ENCODE measurements around the gene SIPA1L3.

SIPA1L3 gene

GRCh38 chr19:38168637-38169036, 261.6 kb downstream of the SIPA1L3 start:
- no peak for DNase-seq (ENCODE audit: low read depth)
- TF ChIP-seq CTCF (conservative IDR thresholded peaks at IDR 0.05; ENCODE audit: low read depth, low read length) = no peak
- H3K4me3 ChIP-seq (ENCODE audit: low read depth, low read length) = no peak overlapping the region

- TF ChIP-seq CTCF (conservative IDR thresholded peaks at IDR 0.05; ENCODE audit: low read depth, low read length) = no peak
- DNase-seq (ENCODE audit: low read depth) = no peak
- H3K4me3 ChIP-seq (ENCODE audit: low read depth, low read length) = no peak overlapping the region
Observed at GRCh38 chr19:38170334-38170733, 263.3 kb downstream of the SIPA1L3 start.

- DNase-seq (ENCODE audit: low read depth) = no peak
- H3K4me3 ChIP-seq (ENCODE audit: low read depth, low read length) = no peak overlapping the region
- no peak for TF ChIP-seq CTCF (conservative IDR thresholded peaks at IDR 0.05; ENCODE audit: low read depth, low read length)
Observed at GRCh38 chr19:38172001-38172400, 265.0 kb downstream of the SIPA1L3 start.

GRCh38 chr19:38173291-38174041, 266.5 kb downstream of the SIPA1L3 start:
- TF ChIP-seq CTCF (conservative IDR thresholded peaks at IDR 0.05; ENCODE audit: low read depth, low read length) = no peak
- no peak for DNase-seq (ENCODE audit: low read depth)
- H3K4me3 ChIP-seq (ENCODE audit: low read depth, low read length) = no peak overlapping the region

- no peak overlapping the region for H3K4me3 ChIP-seq (ENCODE audit: low read depth, low read length)
- no peak for TF ChIP-seq CTCF (conservative IDR thresholded peaks at IDR 0.05; ENCODE audit: low read depth, low read length)
- DNase-seq (ENCODE audit: low read depth) = no peak
Observed at GRCh38 chr19:38175422-38175821, 268.4 kb downstream of the SIPA1L3 start.

GRCh38 chr19:38180071-38180470, 273.1 kb downstream of the SIPA1L3 start:
- DNase-seq (ENCODE audit: low read depth) = no peak
- TF ChIP-seq CTCF (conservative IDR thresholded peaks at IDR 0.05; ENCODE audit: low read depth, low read length) = no peak
- no peak overlapping the region for H3K4me3 ChIP-seq (ENCODE audit: low read depth, low read length)

Measured in choroid plexus epithelial cell (primary cell).